Measurements from ENCODE around the gene MTNR1A. TPM values are rescaled to one million over a fixed set of nuclear protein-coding genes. Genes with fewer than 3 reads are reported as not detected.
A peak's percentile ranks its signal among the peaks of the same experiment; 100 is the strongest.
"Not testable (repeated sequence)": the region's sequence is repeated elsewhere in the genome, so short reads cannot be mapped to it uniquely, and the experiment has no call there.

MTNR1A gene
- total RNA-seq, 1 experiment from 2014 or later = not detected

- no peak for DNase-seq (ENCODE audit: low read depth, low spot score)
- in situ Hi-C loops (cut with HindIII; ENCODE audit: low pct_unique_long_range_greater_than_20kb, low sequenced_read_pairs) = no loop called here
These were observed 39.1 kb downstream of the MTNR1A start for GRCh38 chr4:186516287-186516686.

GRCh38 chr4:186514271-186514950, 41.0 kb downstream of the MTNR1A start:
- DNase-seq (ENCODE audit: low read depth, low spot score) = no peak
- in situ Hi-C loops (cut with HindIII; ENCODE audit: low pct_unique_long_range_greater_than_20kb, low sequenced_read_pairs) = no loop called here

- DNase-seq (ENCODE audit: low read depth, low spot score); in situ Hi-C loops (cut with HindIII; ENCODE audit: low pct_unique_long_range_greater_than_20kb, low sequenced_read_pairs): not testable (repeated sequence)
These were observed 50.6 kb downstream of the MTNR1A start for GRCh38 chr4:186504771-186505170.

GRCh38 chr4:186502231-186502630, 53.1 kb downstream of the MTNR1A start:
- in situ Hi-C loops (cut with HindIII; ENCODE audit: low pct_unique_long_range_greater_than_20kb, low sequenced_read_pairs) = no loop called here
- no peak for DNase-seq (ENCODE audit: low read depth, low spot score)

- in situ Hi-C loops (cut with HindIII; ENCODE audit: low pct_unique_long_range_greater_than_20kb, low sequenced_read_pairs) = no loop called here
- DNase-seq (ENCODE audit: low read depth, low spot score) = no peak
These were observed 53.8 kb downstream of the MTNR1A start for GRCh38 chr4:186501554-186501953.

GRCh38 chr4:186500721-186501304, 54.6 kb downstream of the MTNR1A start:
- in situ Hi-C loops (cut with HindIII; ENCODE audit: low pct_unique_long_range_greater_than_20kb, low sequenced_read_pairs) = no loop called here

GRCh38 chr4:186499467-186499866, 55.9 kb downstream of the MTNR1A start:
- in situ Hi-C loops (cut with HindIII; ENCODE audit: low pct_unique_long_range_greater_than_20kb, low sequenced_read_pairs) = no loop called here
- DNase-seq (ENCODE audit: low read depth, low spot score) = no peak

More at GRCh38 chr4:186500721-186501304, 54.6 kb downstream of the MTNR1A start:
- DNase-seq (ENCODE audit: low read depth, low spot score) = peak; percentile 14

GRCh38 chr4:186497043-186497442, 58.3 kb downstream of the MTNR1A start:
- in situ Hi-C loops (cut with HindIII; ENCODE audit: low pct_unique_long_range_greater_than_20kb, low sequenced_read_pairs) = no loop called here
- DNase-seq (ENCODE audit: low read depth, low spot score) = no peak

GRCh38 chr4:186494496-186494895, 60.9 kb downstream of the MTNR1A start:
- no peak for DNase-seq (ENCODE audit: low read depth, low spot score)
- in situ Hi-C loops (cut with HindIII; ENCODE audit: low pct_unique_long_range_greater_than_20kb, low sequenced_read_pairs) = no loop called here

- in situ Hi-C loops (cut with HindIII; ENCODE audit: low pct_unique_long_range_greater_than_20kb, low sequenced_read_pairs) = no loop called here
- no peak for DNase-seq (ENCODE audit: low read depth, low spot score)
These were observed 67.6 kb downstream of the MTNR1A start for GRCh38 chr4:186487726-186488125.

GRCh38 chr4:186486172-186486571, 69.2 kb downstream of the MTNR1A start:
- in situ Hi-C loops (cut with HindIII; ENCODE audit: low pct_unique_long_range_greater_than_20kb, low sequenced_read_pairs) = no loop called here
- no peak for DNase-seq (ENCODE audit: low read depth, low spot score)

GRCh38 chr4:186485561-186486062, 69.8 kb downstream of the MTNR1A start:
- no peak for DNase-seq (ENCODE audit: low read depth, low spot score)
- in situ Hi-C loops (cut with HindIII; ENCODE audit: low pct_unique_long_range_greater_than_20kb, low sequenced_read_pairs) = no loop called here

GRCh38 chr4:186485150-186485549, 70.2 kb downstream of the MTNR1A start:
- in situ Hi-C loops (cut with HindIII; ENCODE audit: low pct_unique_long_range_greater_than_20kb, low sequenced_read_pairs) = no loop called here
- DNase-seq (ENCODE audit: low read depth, low spot score) = no peak

GRCh38 chr4:186483656-186484055, 71.7 kb downstream of the MTNR1A start:
- in situ Hi-C loops (cut with HindIII; ENCODE audit: low pct_unique_long_range_greater_than_20kb, low sequenced_read_pairs) = no loop called here
- no peak for DNase-seq (ENCODE audit: low read depth, low spot score)

Small RNA genes lying within 50 kb of the gene (small RNA-seq; reads per million reads assigned to genes)
- 0 to 0.02 reads per million in 2 experiments for gene RNU6-1055P

Other genes starting within 250 kb of the MTNR1A start
- 78.0 and 88.9 TPM in 2 replicates for gene FAT1, start 168.3 kb upstream of the MTNR1A start, total RNA-seq (2014; rRNA removed; shearing (Covaris generic))

All from SK-MEL-5 (cell line).